HuH-7.5 (cell line): ENCODE measurements around the gene LARGE2.
A peak's percentile ranks its signal among the peaks of the same experiment; 100 is the strongest.

ENCODE experiments used
- DNase-seq: peaks from one replicate; pipeline ENCODE4 v3.0.0; 2011; ENCODE audit warnings: low spot score

LARGE2 gene

DNA sequence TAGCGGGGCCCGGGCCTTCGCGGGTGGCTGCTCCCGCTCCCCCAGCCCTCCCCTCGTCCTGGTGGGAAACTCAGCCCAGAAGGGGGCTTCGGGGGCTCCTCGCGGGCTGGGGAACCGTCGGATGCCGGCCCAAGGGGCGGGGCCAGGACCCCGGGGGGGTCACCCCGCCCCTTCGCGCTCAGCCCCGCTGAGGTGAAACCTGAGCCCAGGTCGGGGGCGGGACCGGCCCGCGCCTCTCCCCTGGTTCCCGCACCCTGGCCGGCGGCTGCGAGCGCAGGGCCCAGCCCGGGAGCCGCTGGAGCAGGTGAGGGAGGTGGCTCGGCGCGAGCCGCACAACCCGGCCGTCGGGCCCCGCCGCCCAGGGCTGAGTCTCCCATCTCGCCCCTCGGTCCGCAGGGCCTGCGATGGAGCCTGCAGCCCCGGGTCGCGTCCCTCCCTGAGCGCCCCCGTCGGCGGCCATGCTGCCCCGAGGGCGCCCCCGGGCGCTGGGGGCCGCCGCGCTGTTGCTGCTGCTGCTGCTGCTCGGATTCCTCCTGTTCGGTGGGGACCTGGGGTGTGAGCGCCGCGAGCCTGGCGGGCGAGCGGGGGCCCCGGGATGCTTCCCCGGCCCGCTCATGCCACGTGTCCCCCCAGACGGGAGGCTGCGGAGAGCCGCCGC is at the start of gene LARGE2:
TSS of gene LARGE2 (plus strand) at position 232 of the 658 bp plus-strand sequence. CDS start at position 459, 227 bp downstream.
- peak; percentile 84 for DNase-seq

DNA sequence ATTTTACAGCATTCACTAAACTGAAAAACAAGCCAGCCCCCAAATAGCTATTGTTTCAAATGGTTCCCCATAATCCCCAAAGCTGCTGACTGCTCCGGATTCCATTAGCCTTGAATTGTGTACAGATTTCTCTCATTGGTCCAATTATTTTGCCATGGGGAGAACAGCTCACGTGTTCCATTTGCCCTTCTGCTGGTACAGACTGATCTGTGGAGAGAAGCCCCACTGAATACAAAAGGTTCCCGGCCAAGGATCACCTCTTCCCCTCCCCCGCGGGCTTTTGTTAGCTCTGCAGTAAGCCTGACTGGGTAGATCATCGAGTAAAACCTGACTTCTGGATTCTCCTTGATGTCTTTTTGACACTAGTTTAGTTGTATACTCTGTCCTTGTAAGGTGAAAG is 46.1 kb upstream of the LARGE2 start:
- DNase-seq, result no peak

- no peak for DNase-seq
Observed at GRCh38 chr11:45877221-45877620, 45.2 kb upstream of the LARGE2 start.

GRCh38 chr11:45877845-45878244 is 44.6 kb upstream of the LARGE2 start:
- DNase-seq, result no peak

DNA sequence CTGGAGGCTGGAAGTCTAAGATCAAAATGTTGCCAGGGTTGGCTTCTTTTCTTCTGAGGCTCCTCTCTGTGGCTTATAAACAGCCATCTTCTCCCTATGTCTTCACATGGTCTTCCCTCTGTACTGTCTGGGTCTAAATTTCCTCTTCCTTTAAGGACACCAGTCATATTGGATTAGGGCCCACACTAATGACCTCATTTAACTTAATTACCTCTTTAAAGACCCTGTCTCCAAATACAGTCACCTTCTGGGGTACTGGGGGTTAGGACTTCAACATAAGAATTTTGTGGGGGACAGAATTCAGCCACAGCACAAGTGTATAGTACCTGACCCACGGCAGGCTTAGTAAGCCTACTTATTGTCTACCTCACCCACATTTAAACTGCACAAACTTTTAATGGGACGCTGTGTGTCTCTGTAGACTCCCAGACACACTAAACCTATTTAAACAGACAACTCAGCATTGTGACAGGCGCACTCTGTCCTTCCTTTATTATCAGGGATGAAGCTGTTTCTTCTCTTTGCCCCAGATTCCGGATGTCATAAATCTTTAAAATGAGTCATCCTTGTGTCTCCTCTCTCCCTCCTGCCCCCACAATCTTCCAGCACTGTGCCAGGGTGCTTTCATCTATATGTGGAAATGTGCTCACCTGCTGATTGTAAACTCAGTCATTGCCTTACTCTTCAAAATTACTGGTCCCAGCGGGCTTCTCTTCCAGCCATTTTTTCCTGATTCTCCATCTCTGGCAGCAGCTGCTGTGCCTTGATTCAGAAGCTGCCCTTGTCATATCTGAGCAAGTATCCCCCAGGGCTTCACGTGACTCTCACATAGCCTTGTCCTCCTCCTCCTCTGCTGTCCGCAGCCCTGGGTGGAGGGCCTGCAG is 42.4 kb upstream of the LARGE2 start:
- no peak for DNase-seq

DNA sequence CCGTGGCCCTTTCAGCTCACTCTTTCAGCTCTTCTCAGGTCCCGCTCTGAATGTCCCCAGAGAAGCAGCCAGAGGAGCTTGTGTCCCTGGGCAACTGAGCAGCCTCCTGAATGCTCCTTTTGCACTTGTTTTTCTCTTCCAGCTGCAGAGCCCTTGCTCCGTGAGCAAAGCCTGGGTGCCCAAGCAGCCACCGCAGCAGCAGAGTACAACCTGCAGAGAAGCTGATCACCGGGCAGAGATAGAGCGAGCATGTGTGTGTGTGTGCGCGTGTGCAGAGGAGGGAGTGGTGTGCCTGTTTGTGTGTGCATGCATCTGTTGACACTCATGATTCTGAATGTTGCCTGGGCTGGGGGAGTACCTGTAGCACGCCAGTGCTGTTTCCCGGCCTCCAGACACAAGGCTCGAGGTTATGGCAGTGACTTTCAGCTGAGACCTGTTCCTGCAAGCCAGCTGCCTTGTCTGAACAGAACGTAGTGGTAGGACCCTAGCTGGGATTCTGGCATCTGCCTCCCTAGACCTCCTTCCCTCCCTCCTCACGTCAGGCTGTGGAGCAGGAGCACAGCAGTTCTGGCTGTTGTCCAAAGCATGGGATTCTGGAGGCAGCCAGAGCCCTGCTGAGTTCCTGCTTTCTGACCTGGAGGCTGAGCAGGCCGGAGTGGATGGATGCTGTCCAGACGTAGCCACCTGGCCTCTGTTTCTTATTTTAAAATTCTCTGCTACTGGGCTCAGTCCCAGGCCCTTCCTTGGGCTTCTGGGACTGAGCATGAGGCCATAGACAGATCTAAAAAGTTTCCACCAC is 41.5 kb upstream of the LARGE2 start:
- no peak for DNase-seq

GRCh38 chr11:45881708-45882368 is 40.6 kb upstream of the LARGE2 start:
- no peak for DNase-seq

GRCh38 chr11:45884596-45885185 is 37.8 kb upstream of the LARGE2 start:
- no peak for DNase-seq

GRCh38 chr11:45885274-45885920 is 37.1 kb upstream of the LARGE2 start, which contains the start of gene MAPK8IP1:
Gene MAPK8IP1, plus strand, starts transcription at chr11:45885651. Its CDS starts 170 bp downstream, at chr11:45885821.
- peak; percentile 83 for DNase-seq

DNA sequence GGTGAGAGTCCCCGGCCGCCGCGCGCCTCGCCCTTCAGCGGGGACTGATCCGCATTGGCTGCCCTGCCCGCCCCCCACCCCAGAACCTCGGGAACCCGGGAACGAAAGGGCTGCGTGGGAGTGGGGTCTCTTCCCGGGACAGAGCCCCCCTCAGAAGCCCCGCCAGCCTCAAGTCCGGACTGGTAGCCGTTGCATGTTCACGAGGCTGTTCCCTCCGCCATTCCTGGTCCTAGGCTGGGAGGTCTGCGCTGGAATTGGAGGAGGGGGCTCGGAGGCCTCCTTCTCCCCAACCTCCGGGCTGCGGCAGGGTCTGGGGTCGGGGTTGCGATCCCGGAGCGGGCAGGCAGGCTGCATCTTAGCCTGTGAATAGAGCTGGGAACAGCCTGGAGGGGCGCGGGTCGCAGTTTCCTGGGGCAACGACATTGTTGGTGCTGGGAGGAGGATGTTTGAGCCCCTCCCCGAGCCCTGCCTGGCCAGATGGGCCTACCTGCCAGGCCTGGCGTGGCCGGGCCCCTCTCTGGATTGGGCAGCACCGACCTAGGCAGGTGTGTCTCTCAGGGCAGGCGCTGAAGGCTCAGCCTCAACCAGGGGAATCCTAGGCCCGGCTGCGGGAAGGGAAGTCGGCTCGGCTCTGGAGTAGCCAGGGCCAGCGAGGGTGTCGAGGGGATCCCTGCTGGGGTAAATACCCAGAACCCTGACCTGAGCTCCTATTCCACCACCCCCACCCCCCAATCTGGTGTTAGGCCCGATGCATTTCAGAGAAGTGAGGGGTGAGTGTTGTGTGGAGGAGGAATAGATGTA is 36.3 kb upstream of the LARGE2 start:
- no peak for DNase-seq

GRCh38 chr11:45886816-45887520 is 35.5 kb upstream of the LARGE2 start:
- no peak for DNase-seq

DNA sequence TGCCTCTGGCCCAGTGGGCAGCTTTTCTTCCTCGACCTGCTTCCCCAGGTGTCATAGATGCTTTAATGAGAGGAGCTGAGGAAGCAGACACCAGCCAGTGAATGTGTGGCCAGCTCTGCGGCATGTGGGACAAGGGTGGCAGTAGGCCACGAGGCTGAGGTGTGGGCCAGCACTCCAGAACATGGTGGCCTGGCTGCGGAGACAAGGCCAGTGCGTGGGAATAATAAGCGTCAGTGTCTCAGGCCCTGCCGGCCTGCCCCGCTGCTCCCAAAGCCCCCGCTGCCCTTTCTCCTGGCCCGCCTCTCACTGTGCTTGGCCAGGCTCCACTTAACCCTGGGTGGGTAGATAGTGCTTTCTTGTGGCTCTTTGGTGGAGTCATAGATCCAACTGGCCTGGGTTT is 34.9 kb upstream of the LARGE2 start:
- DNase-seq, result no peak

GRCh38 chr11:45889555-45889954 is 32.9 kb upstream of the LARGE2 start:
- DNase-seq, result no peak

DNA sequence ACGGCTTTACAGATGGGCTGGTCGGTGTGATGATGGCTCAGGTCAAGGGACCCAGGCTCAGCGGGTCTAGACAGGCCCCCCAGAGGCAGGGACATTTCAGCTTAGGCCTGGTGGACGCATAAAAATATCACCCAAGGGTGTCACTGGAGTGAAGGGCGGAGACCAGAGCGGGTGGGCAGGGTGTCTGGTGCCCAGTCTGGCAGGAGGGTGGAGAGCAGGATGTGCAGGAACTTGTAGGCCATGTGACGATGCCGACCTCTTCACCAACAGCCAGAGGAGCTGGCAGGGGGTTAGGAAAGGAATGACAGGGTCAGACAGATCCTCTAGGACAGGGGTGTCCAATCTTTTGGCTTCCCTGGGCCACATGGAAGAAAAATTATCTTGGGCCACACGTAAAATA is 32.5 kb upstream of the LARGE2 start:
- DNase-seq, result no peak

GRCh38 chr11:45890886-45891550 is 31.4 kb upstream of the LARGE2 start:
- no peak for DNase-seq

- no peak for DNase-seq
Observed at GRCh38 chr11:45892856-45893255, 29.6 kb upstream of the LARGE2 start.

DNA sequence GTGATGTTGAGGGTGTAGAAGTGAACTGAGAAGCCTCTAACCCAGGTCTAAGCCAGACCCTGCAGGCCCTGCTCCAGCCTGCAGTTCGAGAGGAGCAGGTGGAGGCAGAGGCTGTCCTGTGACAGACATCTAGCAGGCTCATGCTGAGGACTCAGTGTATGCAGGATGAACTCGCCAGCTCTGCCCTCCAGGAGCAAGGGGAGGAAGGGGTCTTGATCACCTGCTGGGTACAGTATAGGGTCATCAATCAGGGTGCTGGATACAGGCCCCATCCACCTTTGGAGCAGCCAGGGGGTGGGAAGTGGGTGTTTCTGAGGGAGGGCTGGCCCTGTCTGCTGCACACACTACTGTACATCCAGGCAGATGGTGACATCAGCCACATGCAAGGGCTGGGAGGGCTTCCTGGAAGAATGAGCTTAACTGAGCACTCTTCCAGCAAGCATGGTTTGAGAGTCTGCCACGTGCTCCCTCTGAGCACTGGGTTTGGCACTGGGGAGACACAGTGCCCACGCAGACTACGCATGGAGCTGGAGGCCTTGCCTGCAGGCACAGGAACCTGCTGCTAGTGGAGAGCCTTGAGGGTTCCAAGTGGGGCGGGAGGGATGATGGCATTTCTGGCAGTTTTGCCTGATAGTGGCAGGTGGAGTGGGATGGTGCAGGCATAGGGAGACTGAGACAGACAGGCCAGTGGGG is 27.8 kb upstream of the LARGE2 start:
- DNase-seq, result no peak

- no peak for DNase-seq
Observed at GRCh38 chr11:45895553-45896259, 26.8 kb upstream of the LARGE2 start.
